Hepatocyte (in vitro differentiated cells): ENCODE results near the gene ACCSL. TPM values are rescaled to one million over a fixed set of nuclear protein-coding genes. Genes with fewer than 3 reads are reported as not detected.

Experiments used
- DNase-seq: peaks from one replicate; pipeline ENCODE4 v3.0.0-alpha.2; 2016; ENCODE audit warnings: low spot score
- H2AFZ ChIP-seq: fragments of 200-600 bp; sonication (generic); 2 replicates; pipeline ENCODE4 v1.6.0; 2016; ENCODE audit warnings: antibody characterized with exemption, mild to moderate bottlenecking
- H3K27ac ChIP-seq: fragments of 200-600 bp; sonication (generic); 2 replicates; pipeline ENCODE4 v1.5.1; 2016; ENCODE audit warnings: mild to moderate bottlenecking
- H3K27me3 ChIP-seq: fragments of 200-600 bp; sonication (generic); 2 replicates; pipeline ENCODE4 v1.6.1; 2016
- H3K36me3 ChIP-seq: fragments of 200-600 bp; sonication (generic); replicated peaks from 2 replicates; pipeline ENCODE4 v1.5.1; 2016; ENCODE audit warnings: low read depth; ENCODE audit not compliant: insufficient read depth
- H3K4me1 ChIP-seq: fragments of 200-600 bp; sonication (generic); 2 replicates; pipeline ENCODE4 v1.5.1; 2016; ENCODE audit warnings: mild to moderate bottlenecking, moderate library complexity; ENCODE audit not compliant: insufficient read depth
- H3K4me2 ChIP-seq: fragments of 200-600 bp; sonication (generic); 2 replicates; pipeline ENCODE4 v1.6.0; 2016
- H3K4me3 ChIP-seq: fragments of 200-600 bp; sonication (generic); 2 replicates; pipeline ENCODE4 v1.5.1; 2016; ENCODE audit warnings: mild to moderate bottlenecking
- H3K79me2 ChIP-seq: fragments of 200-600 bp; sonication (generic); 2 replicates; pipeline ENCODE4 v1.6.0; 2017; ENCODE audit warnings: mild to moderate bottlenecking
- H3K9me2 ChIP-seq: fragments of 200-600 bp; sonication (generic); replicated peaks from 2 replicates; pipeline ENCODE4 v1.6.0; 2017; ENCODE audit warnings: mild to moderate bottlenecking; ENCODE audit not compliant: insufficient read depth
- H3K9me3 ChIP-seq: fragments of 200-600 bp; sonication (generic); 2 replicates; pipeline ENCODE4 v1.5.1; 2016; ENCODE audit warnings: low read depth, mild to moderate bottlenecking
- H4K20me1 ChIP-seq: fragments of 200-600 bp; sonication (generic); 2 replicates; pipeline ENCODE4 v1.6.0; 2016; ENCODE audit warnings: mild to moderate bottlenecking; ENCODE audit not compliant: insufficient read depth, poor library complexity, severe bottlenecking
- CTCF ChIP-seq: fragments of 200-600 bp; sonication (generic); IDR thresholded peaks from 2 replicates; pipeline ENCODE4 v1.5.1; 2016; ENCODE audit warnings: antibody characterized with exemption, mild to moderate bottlenecking; ENCODE audit not compliant: poor library complexity
- EZH2 ChIP-seq: fragments of 200-600 bp; sonication (generic); IDR thresholded peaks from 2 replicates; pipeline ENCODE4 v1.6.1; 2016; ENCODE audit warnings: antibody characterized with exemption, mild to moderate bottlenecking, borderline replicate concordance
- EZH2phosphoT487 ChIP-seq: fragments of 200-600 bp; sonication (generic); IDR thresholded peaks from one replicate; pipeline ENCODE4 v1.6.1; 2018; ENCODE audit warnings: antibody characterized with exemption, mild to moderate bottlenecking, low read depth, moderate library complexity; ENCODE audit not compliant: unreplicated experiment, severe bottlenecking
- WGBS: methylation state at CpG from one replicate; pipeline ENCODE4 v1.1.6; 2016; ENCODE audit warnings: low lambda C conversion rate; ENCODE audit errors: missing lambda C conversion rate; 5-methylcytosine and 5-hydroxymethylcytosine counted together
- polyA plus RNA-seq: library from polyadenylated mRNA; unstranded; fragments of >200 nt; fragmentation: Nextera tagmentation; extraction: Ambion mirVana; gene quantifications from 2 replicates; pipeline ENCODE4 v1.2.1, GENCODE V29; 2016
- total RNA-seq: library from RNA; depleted of rRNA; stranded (reverse); fragments of >200 nt; gene quantifications from 2 replicates; pipeline ENCODE4 v1.2.3, GENCODE V29; 2014

The ACCSL gene
- total and polyA plus RNA-seq, 2 experiments from 2014 or later = not detected

DNA sequence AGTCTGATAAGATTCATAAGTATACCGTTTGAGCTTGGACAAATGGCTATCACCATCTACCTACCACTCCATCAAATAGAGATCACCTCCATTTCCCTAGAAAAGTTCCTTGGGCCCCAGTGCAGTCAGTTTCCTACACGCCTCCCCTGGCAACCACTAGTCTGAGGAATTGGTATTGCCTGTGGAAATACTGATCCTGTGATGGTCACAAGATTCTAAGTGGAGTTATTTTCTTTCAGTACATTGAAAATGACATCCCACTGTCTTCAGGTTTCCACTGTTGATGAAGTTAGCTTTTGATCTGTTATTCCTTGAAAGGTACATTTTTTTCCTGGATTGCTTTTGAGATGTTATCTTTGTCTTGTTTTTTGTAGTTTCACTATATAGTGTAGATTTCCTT is 4.6 kb upstream of the ACCSL start:
- Histone ChIP-seq H4K20me1 (no peaks in the 10 kb centered on the region), H3K9me3 (no peaks in the 10 kb centered on the region), H3K27ac (no peak overlapping the region), H3K79me2 (no peaks in the 10 kb centered on the region), H3K4me3 (no peak overlapping the region), H3K4me1 (no peaks in the 10 kb centered on the region), H2AFZ (no peak overlapping the region), H3K27me3 (peaks cover 3% of the 10 kb centered on the region), H3K9me2 (no peaks in the 10 kb centered on the region), H3K36me3 (no peaks in the 10 kb centered on the region), H3K4me2 (no peak overlapping the region)
- no peak for TF ChIP-seq CTCF
- no peak for TF ChIP-seq EZH2
- TF ChIP-seq EZH2phosphoT487 = no peak
- WGBS = 81% methylated on average over 2 of the region's 2 CpGs
- DNase-seq = no peak

- no peak overlapping the region for H3K4me2 ChIP-seq
- no peak overlapping the region for H2AFZ ChIP-seq
- no peaks in the 10 kb centered on the region for H3K36me3 ChIP-seq
- no peak for TF ChIP-seq EZH2phosphoT487
- no peak for TF ChIP-seq CTCF
- TF ChIP-seq EZH2 = no peak
- DNase-seq = no peak
- no peaks in the 10 kb centered on the region for H3K27me3 ChIP-seq
- no peaks in the 10 kb centered on the region for H4K20me1 ChIP-seq
- no peaks in the 10 kb centered on the region for H3K79me2 ChIP-seq
- H3K4me1 ChIP-seq = no peaks in the 10 kb centered on the region
- no peaks in the 10 kb centered on the region for H3K9me2 ChIP-seq
- no peak overlapping the region for H3K4me3 ChIP-seq
- no peaks in the 10 kb centered on the region for H3K9me3 ChIP-seq
- H3K27ac ChIP-seq = no peak overlapping the region
- 84% methylated on average over 2 of the region's 2 CpGs for WGBS
Measured at GRCh38 chr11:44046182-44046581, 1.6 kb upstream of the ACCSL start.

DNA sequence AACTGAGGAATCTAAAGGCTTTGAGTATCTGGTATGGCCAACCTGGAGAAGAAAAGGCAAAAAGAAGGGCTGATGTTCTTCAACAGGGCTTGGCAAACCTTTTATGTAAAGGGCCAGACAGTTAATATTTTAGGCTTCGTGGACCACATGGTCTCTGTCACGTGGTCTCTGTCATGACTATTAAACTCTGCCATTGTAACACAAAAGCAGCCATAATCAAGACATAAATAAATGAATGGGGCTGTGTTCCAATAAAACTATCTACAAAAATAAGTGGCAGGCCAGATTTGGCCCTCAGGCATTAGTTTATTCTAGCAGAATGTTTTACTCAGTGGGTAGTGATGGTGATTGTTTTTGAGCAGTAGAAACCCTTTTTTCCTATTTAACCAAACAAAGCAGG is 483 bp upstream of the ACCSL start:
- DNase-seq = no peak
- no peak overlapping the region for H2AFZ ChIP-seq
- no peak overlapping the region for H3K27ac ChIP-seq
- H3K9me2 ChIP-seq = no peaks in the 10 kb centered on the region
- no peak for TF ChIP-seq EZH2phosphoT487
- no peak for TF ChIP-seq CTCF
- no peak for TF ChIP-seq EZH2
- no peaks in the 10 kb centered on the region for H3K79me2 ChIP-seq
- no peaks in the 10 kb centered on the region for H3K4me1 ChIP-seq
- H3K4me2 ChIP-seq = no peak overlapping the region
- 78% methylated on average over 2 of the region's 2 CpGs for WGBS
- no peaks in the 10 kb centered on the region for H3K9me3 ChIP-seq
- H4K20me1 ChIP-seq = no peaks in the 10 kb centered on the region
- H3K36me3 ChIP-seq = no peaks in the 10 kb centered on the region
- H3K27me3 ChIP-seq = no peaks in the 10 kb centered on the region
- H3K4me3 ChIP-seq = no peak overlapping the region

- 75% methylated on average over 3 of the region's 3 CpGs for WGBS
- TF ChIP-seq CTCF (no peak), EZH2phosphoT487 (no peak), EZH2 (no peak)
- no peaks in the 10 kb centered on the region for H3K4me1 ChIP-seq
- no peak overlapping the region for H2AFZ ChIP-seq
- no peaks in the 10 kb centered on the region for H3K79me2 ChIP-seq
- no peak overlapping the region for H3K27ac ChIP-seq
- no peaks in the 10 kb centered on the region for H3K27me3 ChIP-seq
- H3K4me2 ChIP-seq = no peak overlapping the region
- DNase-seq = no peak
- H3K4me3 ChIP-seq = no peak overlapping the region
- no peaks in the 10 kb centered on the region for H3K9me3 ChIP-seq
- no peaks in the 10 kb centered on the region for H4K20me1 ChIP-seq
- H3K36me3 ChIP-seq = no peaks in the 10 kb centered on the region
- H3K9me2 ChIP-seq = no peaks in the 10 kb centered on the region
Measured at GRCh38 chr11:44049832-44050231, 2.1 kb downstream of the ACCSL start.
